Head of caudate nucleus (tissue), 42 donors: Measurements from ENCODE around the gene ARL4D.
"Not testable (repeated sequence)": the region's sequence is repeated elsewhere in the genome, so short reads cannot be mapped to it uniquely, and the experiment has no call there.

Source experiments
- DNase-seq, 42 donors: peaks; one replicate each; pipeline versions ENCODE4 v3.0.0 to v3.0.0-alpha.2; 2020 to 2021; ENCODE audit warnings: mixed read lengths in 7 of 42
- intact Hi-C: fragments of 100-400 bp; cut with DNase I; formaldehyde crosslinking; loops from one replicate; pipeline ENCODE4 v1.15.0; 2022

Gene ARL4D

GRCh38 chr17:43367737-43368242 is 31.0 kb upstream of the ARL4D start:
- DNase-seq: peak in 2 of 42 donors; percentile 24 to 43
- intact Hi-C loops: no loop called here

GRCh38 chr17:43368740-43369506 is 29.9 kb upstream of the ARL4D start:
- peak; percentile 60 to 93 (median 84) for DNase-seq
- intact Hi-C loops: no loop called here

DNA sequence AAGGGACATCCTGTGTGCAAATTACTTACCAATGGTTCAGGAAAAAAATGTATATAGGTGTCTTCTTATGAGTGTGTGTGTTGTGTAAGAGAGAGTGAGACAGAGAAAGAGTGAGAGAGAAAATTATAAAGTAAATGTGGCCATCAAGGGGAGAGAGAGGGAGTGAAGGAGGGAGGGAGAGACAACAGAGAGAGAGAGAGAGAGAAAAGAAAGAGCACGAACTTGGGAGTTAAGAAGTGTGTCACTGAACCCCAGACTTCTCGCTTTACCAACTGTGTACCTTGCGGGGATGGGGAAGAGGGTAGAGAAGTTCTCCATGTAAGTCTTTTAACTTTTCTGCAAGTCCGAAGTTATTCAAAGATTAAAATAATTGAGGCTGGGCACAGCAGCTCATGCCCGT is 28.8 kb upstream of the ARL4D start:
- DNase-seq: no peak
- intact Hi-C loops: no loop called here

- intact Hi-C loops: no loop called here
- no peak for DNase-seq
Measured at GRCh38 chr17:43371227-43371821, 27.5 kb upstream of the ARL4D start.

DNA sequence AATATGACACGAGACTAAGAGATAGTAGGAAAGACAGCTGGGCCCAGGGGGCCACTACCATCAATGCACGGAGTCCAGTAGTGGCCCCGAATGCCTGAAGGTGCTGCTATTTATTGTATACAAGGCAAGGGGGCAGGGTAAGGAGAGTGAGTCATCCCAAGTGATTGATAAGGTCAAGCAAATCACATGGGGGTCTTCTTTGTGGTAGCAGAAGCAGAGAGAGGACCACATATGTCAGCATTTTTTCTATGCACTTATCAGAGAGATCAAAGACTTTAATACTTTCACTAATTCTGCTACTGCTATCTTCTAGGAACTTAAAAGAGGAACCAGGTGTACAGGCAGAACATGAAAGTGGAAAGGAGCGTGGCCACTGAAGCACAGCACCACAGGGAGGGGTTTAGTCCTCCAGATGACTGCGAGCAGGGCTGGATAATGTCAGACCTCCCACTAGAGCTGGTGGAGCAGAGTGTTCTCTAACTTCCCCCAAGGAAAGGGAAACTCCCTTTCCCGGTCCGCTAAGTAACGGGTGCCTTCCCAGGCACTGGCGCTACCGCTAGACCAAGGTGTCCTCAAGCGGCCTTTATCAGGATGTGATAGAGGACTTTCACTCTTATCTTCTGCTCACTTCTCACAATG is 26.4 kb upstream of the ARL4D start:
- DNase-seq: no peak
- intact Hi-C loops: no loop called here

DNA sequence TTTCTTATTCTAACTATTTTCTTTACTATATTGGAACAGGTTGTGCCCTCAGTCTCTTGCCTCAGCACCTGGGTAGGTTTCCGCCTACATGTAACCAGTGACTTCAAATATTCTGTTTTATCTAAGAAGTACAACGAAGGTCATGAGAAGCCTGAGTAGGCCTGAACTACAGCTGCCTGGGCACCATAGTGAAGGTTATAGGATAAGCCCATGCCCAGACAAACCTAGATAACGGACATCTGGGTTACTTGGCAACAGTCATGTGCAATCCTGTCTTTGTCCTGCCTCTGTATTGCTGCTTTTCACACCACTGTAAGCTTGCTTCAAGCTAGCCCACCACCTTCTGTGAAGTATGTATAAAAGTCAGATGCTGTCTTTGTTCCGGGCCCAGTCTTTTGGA is 25.4 kb upstream of the ARL4D start:
- DNase-seq: peak in 1 of 42 donors; percentile 25
- intact Hi-C loops: no loop called here

DNA sequence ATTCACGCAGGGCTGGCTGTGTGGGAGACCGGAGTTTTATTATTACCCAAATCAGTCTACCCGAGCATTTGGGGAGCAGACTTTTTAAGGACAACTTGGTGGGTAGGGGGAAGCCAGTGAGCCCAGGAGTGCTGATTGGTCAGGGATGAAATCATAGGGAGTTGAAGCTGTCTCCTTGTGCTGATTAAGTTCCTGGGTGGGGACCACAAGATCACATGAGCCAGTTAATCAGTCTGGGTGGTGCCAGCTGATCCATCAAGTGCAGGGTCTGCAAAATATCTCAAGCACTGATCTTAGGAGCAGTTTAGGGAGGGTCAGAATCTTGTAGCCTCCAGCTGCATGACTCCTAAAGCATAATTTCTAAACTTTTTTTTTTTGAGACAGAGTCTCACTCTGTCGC is 22.9 kb upstream of the ARL4D start:
- DNase-seq, intact Hi-C loops: not testable (repeated sequence)

GRCh38 chr17:43377056-43377810 is 21.6 kb upstream of the ARL4D start:
- intact Hi-C loops: no loop called here
- peak in 8 of 42 donors; percentile 33 to 57 (median 46) for DNase-seq

DNA sequence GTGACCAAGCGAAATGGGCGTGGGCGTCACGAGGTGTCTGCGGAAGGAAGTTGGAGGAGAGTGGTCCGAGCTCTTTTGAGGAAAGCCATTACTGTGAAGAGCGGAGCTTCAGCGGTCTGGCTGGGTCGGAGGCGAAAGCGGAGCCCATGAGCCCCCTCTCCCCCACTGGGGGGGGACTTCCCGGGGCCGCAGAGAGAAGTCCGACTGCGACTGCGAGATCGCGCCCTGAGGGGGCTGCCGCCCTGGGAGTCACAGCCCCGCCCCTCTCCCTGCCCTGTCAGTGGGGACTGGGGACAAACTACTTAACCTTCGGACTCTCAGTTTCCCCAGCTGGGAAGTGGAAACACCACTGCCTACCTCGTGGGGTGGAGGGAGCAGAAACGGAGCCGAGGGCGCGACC is 20.0 kb upstream of the ARL4D start:
- DNase-seq: no peak
- intact Hi-C loops: no loop called here

- intact Hi-C loops: no loop called here
- DNase-seq: no peak
Measured at GRCh38 chr17:43380307-43380706, 18.5 kb upstream of the ARL4D start.

DNA sequence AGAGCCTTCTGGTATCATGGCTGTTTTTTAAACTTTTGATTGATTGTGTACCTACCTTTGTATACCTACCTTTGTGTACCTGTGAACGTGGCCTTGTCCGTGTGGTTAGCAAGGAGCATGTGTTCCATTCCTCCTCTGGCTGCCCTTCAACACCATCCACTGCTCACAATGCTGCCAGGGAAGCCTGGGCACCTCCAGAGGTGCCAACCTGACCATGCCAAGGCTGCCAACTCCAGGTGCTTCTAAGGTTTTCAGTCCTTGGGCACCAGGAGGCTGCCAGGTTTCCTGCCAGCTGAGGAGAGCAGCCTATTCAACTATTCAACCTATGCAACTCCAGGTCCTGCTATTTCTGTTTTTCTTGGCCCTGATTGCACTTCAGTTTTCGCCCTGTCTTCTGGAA is 17.6 kb upstream of the ARL4D start:
- intact Hi-C loops: no loop called here
- no peak for DNase-seq

DNA sequence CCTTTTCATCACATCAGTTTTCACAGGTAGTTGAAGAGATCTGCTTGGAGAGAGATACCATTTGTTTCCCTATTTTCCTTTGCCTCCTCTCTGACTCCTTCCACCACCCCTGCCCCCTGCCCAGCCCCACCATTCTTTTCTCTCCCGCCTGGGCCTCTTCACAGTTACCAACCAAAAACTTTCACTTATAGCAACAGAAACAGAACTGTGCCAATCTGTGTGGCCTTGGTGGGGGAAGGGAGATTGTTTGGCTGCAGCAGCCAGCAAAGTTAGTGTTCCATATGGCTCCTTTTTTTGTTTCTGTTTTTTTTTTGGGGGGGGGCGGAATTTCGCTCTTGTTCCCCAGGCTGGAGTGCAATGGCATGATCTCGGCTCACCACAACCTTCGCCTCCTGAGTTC is 17.2 kb upstream of the ARL4D start:
- intact Hi-C loops: no loop called here
- no peak for DNase-seq

GRCh38 chr17:43382776-43383175 is 16.0 kb upstream of the ARL4D start:
- DNase-seq: no peak
- intact Hi-C loops: no loop called here

GRCh38 chr17:43383372-43383771 is 15.4 kb upstream of the ARL4D start:
- intact Hi-C loops: no loop called here
- DNase-seq: no peak

DNA sequence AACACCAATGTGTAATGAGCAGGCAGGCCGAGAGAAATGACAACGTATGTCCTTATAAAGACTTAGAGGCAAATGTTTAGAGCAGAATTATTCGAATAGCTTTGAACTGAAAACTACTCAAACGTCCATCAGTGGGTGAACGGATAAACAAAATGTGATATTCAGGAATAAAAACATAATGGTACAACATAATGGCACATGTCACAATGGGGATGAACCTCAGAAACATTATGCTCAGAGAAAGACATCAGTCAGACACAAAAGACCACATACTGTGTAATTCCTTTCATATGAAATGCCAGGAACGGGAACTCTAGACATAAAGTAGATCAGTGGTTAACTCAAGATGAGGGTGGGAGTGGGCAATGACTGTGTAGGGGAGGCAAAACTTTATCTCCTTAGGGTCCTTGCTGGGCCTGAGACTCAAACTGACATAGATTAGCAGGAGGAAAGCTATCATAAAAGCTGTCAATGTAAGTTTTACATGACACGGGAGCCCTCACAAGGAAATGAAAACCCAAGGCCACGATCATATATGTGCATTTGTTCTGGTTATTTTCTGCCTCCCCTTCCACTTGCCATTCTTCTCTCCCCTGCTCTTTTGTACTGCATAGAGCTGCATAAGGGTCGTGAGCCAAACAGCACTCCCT is 14.8 kb upstream of the ARL4D start:
- intact Hi-C loops: no loop called here
- DNase-seq: no peak

- DNase-seq: no peak
- intact Hi-C loops: no loop called here
Measured at GRCh38 chr17:43384476-43384862, 14.3 kb upstream of the ARL4D start.

GRCh38 chr17:43385046-43385831 is 13.6 kb upstream of the ARL4D start:
- intact Hi-C loops: no loop called here
- DNase-seq: peak in 3 of 42 donors; percentile 44 to 68 (median 61)

DNA sequence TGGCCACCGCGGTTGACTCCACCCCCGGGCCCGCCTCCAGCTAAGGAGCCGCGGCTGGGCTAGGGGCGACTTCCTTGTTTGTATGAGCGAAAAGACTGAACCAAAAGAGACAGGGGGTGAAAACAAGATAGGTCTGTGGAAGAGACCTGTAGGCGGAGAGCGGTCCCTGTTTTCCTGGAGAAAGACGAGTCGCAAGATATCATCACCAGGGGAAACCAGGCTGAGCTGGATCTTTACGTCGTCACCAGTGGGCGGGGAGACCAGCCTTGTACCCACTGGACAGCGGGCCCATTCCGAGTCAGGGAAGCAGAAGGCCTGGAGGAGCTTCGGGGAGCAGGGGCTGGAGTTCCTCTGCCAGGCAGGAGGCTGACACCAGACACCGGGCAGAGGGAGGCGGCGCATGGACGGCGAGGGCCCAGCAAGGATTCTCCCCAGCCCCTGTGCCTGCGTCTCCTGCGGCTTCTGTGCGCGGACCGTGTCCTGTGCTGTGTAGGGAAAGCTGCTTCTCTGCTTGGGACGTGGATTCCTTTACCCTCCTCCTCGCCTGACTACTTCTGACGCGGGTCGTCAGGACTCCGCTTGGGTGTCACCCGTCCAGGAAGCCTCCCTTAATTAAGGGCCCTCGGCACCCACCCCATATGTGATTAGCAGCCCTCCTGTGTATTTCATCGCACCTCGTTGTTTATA is 10.3 kb upstream of the ARL4D start:
- peak; percentile 81 to 94 (median 90) for DNase-seq
- intact Hi-C loops: no loop called here
